H1 (cell line): ENCODE data around the gene NOS1AP. TPM values are rescaled to one million over a fixed set of nuclear protein-coding genes. Genes with fewer than 3 reads are reported as not detected.

ENCODE experiments used
- CTCF ChIA-PET: fragments of 300-600 bp; sonication (Branson Sonifier 250); formaldehyde crosslinking; loops from one replicate; lab custom pipeline; 2021; ENCODE audit not compliant: partially characterized antibody; lab: Charles Lee
- POLR2A ChIA-PET: fragments of 300-600 bp; sonication (Branson Sonifier 250); formaldehyde crosslinking; loops from one replicate; lab custom pipeline; 2021; ENCODE audit warnings: inconsistent platforms; ENCODE audit not compliant: partially characterized antibody; lab: Charles Lee
- DNase-seq, 2 experiments: peaks; one replicate each; pipeline versions ENCODE4 v3.0.0 to v3.0.0-alpha.2; 2010 to 2022; ENCODE audit warnings: low spot score in 2 of 2, low read depth in 1 of 2, mixed read lengths in 1 of 2
- FAIRE-seq: peaks from 2 replicates; lab custom pipeline; 2011; peaks lifted over from hg19 to GRCh38; lab: Jason Lieb, UNC
- H2AFZ ChIP-seq: 2 replicates; pipeline ENCODE4 v1.8.1; 2012; ENCODE audit warnings: low read length, inconsistent platforms
- H2AK5ac ChIP-seq: 2 replicates; pipeline ENCODE4 v1.6.1; 2013; ENCODE audit warnings: low read depth, low read length
- H2BK120ac ChIP-seq: replicated peaks from 2 replicates; pipeline ENCODE3; 2013; ENCODE audit warnings: low read depth, low read length, inconsistent platforms
- H2BK12ac ChIP-seq: 2 replicates; pipeline ENCODE4 v1.6.1; 2013; ENCODE audit warnings: low read depth, low read length
- H2BK15ac ChIP-seq: 2 replicates; pipeline ENCODE4 v1.6.1; 2013; ENCODE audit warnings: low read length
- H2BK20ac ChIP-seq: 2 replicates; pipeline ENCODE4 v1.6.1; 2013; ENCODE audit warnings: low read length
- H2BK5ac ChIP-seq: 2 replicates; pipeline ENCODE4 v1.6.1; 2013; ENCODE audit warnings: low read depth, low read length
- H3K14ac ChIP-seq: 2 replicates; pipeline ENCODE4 v1.6.1; 2013; ENCODE audit warnings: inconsistent platforms; ENCODE audit not compliant: insufficient read length
- H3K18ac ChIP-seq: 2 replicates; pipeline ENCODE4 v1.6.1; 2013; ENCODE audit warnings: low read length; ENCODE audit errors: extremely low read depth
- H3K23ac ChIP-seq: 2 replicates; pipeline ENCODE4 v1.6.1; 2013; ENCODE audit warnings: inconsistent platforms; ENCODE audit not compliant: insufficient read length
- H3K23me2 ChIP-seq: 2 replicates; pipeline ENCODE4 v1.6.1; 2013; ENCODE audit warnings: low read depth, low read length
- H3K27ac ChIP-seq: 2 replicates; pipeline ENCODE4 v1.6.1; 2011; ENCODE audit warnings: low read depth, low read length, inconsistent platforms
- H3K27me3 ChIP-seq, 4 experiments: replicated peaks in 1 of 4; 1 replicate in 1 of 4; 2 replicates in 3 of 4; pipeline versions ENCODE4 v1.6.1 to v1.8.1; 2011 to 2013; ENCODE audit warnings: low read length in 3 of 4, mild to moderate bottlenecking in 3 of 4, inconsistent platforms in 2 of 4, mixed read lengths in 2 of 4, moderate library complexity in 1 of 4; ENCODE audit not compliant: control insufficient read depth in 3 of 4, insufficient read depth in 3 of 4; ENCODE audit errors: extremely low read depth in 1 of 4
- H3K36me3 ChIP-seq, 4 experiments: 2 replicates each; pipeline versions ENCODE4 v1.6.1 to v1.8.1; 2011 to 2013; ENCODE audit warnings: mild to moderate bottlenecking in 4 of 4, low read length in 3 of 4, moderate library complexity in 2 of 4, control low read depth in 1 of 4, inconsistent platforms in 1 of 4; ENCODE audit not compliant: insufficient read depth in 4 of 4, control insufficient read depth in 2 of 4
- H3K4ac ChIP-seq: replicated peaks from 2 replicates; pipeline ENCODE3; 2013; ENCODE audit warnings: low read length, low read depth, mixed read lengths, inconsistent platforms; ENCODE audit not compliant: insufficient read length
- H3K4me1 ChIP-seq, 4 experiments: replicated peaks in 1 of 4; 1 replicate in 1 of 4; 2 replicates in 3 of 4; pipeline versions ENCODE4 v1.6.1 to v1.8.1; 2011 to 2013; ENCODE audit warnings: low read length in 3 of 4, inconsistent platforms in 2 of 4, mixed read lengths in 1 of 4; ENCODE audit not compliant: insufficient read depth in 4 of 4, control insufficient read depth in 3 of 4
- H3K4me2 ChIP-seq, 2 experiments: 2 replicates each; pipeline versions ENCODE4 v1.6.1 to v1.8.1; 2011 to 2013; ENCODE audit warnings: low read depth in 2 of 2, low read length in 2 of 2, control low read depth in 1 of 2, inconsistent platforms in 1 of 2, mild to moderate bottlenecking in 1 of 2; ENCODE audit not compliant: insufficient read depth in 1 of 2
- H3K4me3 ChIP-seq, 4 experiments: fragments of 200-600, 300-600 bp in 1 of 4; sonication (generic), shearing (Covaris generic), sonication (Bioruptor Twin) in 1 of 4; 2 replicates each; pipeline versions ENCODE4 v1.5.1 to v1.8.1; 2011 to 2016; ENCODE audit warnings: low read length in 4 of 4, low read depth in 3 of 4, control low read depth in 2 of 4, inconsistent platforms in 2 of 4, mild to moderate bottlenecking in 2 of 4, mixed read lengths in 1 of 4, moderate library complexity in 1 of 4; ENCODE audit not compliant: insufficient read depth in 2 of 4; ENCODE audit errors: extremely low read depth in 1 of 4
- H3K56ac ChIP-seq: replicated peaks from 2 replicates; pipeline ENCODE3; 2013; ENCODE audit warnings: low read depth, mild to moderate bottlenecking, mixed read lengths, low read length, inconsistent platforms; ENCODE audit not compliant: insufficient read length
- H3K79me1 ChIP-seq: 2 replicates; pipeline ENCODE4 v1.6.1; 2013; ENCODE audit warnings: low read depth, low read length, control low read depth
- H3K79me2 ChIP-seq, 2 experiments: 2 replicates each; pipeline versions ENCODE4 v1.6.1 to v1.8.1; 2012 to 2013; ENCODE audit warnings: low read length in 2 of 2, mild to moderate bottlenecking in 2 of 2, inconsistent platforms in 1 of 2; ENCODE audit not compliant: insufficient read depth in 2 of 2, control insufficient read depth in 1 of 2
- H3K9ac ChIP-seq, 4 experiments: replicated peaks in 1 of 4; 1 replicate in 1 of 4; 2 replicates in 3 of 4; pipeline versions ENCODE4 v1.6.1 to v1.8.1; 2011 to 2013; ENCODE audit warnings: low read depth in 3 of 4, low read length in 3 of 4, control low read depth in 2 of 4, mild to moderate bottlenecking in 2 of 4, moderate library complexity in 2 of 4, inconsistent platforms in 1 of 4; ENCODE audit errors: extremely low read depth in 1 of 4
- H3K9me3 ChIP-seq, 2 experiments: 2 replicates each; pipeline versions ENCODE4 v1.6.1 to v1.8.1; 2012 to 2013; ENCODE audit warnings: mild to moderate bottlenecking in 2 of 2, moderate library complexity in 2 of 2, control low read depth in 1 of 2, inconsistent platforms in 1 of 2, low read depth in 1 of 2, low read length in 1 of 2, mixed read lengths in 1 of 2; ENCODE audit not compliant: insufficient read depth in 2 of 2
- H4K20me1 ChIP-seq, 2 experiments: replicated peaks in 1 of 2; 2 replicates each; pipeline versions ENCODE3 to v1.8.1; 2011 to 2013; ENCODE audit warnings: inconsistent platforms in 2 of 2, low read length in 2 of 2, mild to moderate bottlenecking in 1 of 2; ENCODE audit not compliant: insufficient read depth in 2 of 2, control insufficient read depth in 1 of 2
- H4K5ac ChIP-seq: 2 replicates; pipeline ENCODE4 v1.6.1; 2013; ENCODE audit warnings: low read length, low read depth, mixed read lengths, inconsistent platforms; ENCODE audit not compliant: insufficient read length
- H4K8ac ChIP-seq: 2 replicates; pipeline ENCODE4 v1.8.0; 2013; ENCODE audit warnings: mild to moderate bottlenecking, moderate library complexity, low read length, inconsistent platforms; ENCODE audit not compliant: insufficient read depth; ENCODE audit errors: extremely low read depth
- H4K91ac ChIP-seq: replicated peaks from 2 replicates; pipeline ENCODE3; 2013; ENCODE audit warnings: low read length, mixed read lengths, inconsistent platforms; ENCODE audit not compliant: insufficient read length
- CHD2 ChIP-seq: IDR thresholded peaks from 2 replicates; pipeline ENCODE4 v1.6.1; 2012; ENCODE audit warnings: low read length, improper control_type of control experiment
- EGR1 ChIP-seq: IDR thresholded peaks from 2 replicates; pipeline ENCODE4 v1.6.1; 2011; ENCODE audit warnings: low read depth, low read length, borderline replicate concordance
- GTF2F1 ChIP-seq: IDR thresholded peaks from 2 replicates; pipeline ENCODE4 v1.6.1; 2012; ENCODE audit warnings: low read depth, low read length, improper control_type of control experiment, borderline replicate concordance
- HDAC6 ChIP-seq: IDR thresholded peaks from one replicate; pipeline ENCODE4 v1.7.1; 2012; ENCODE audit warnings: low read depth, mild to moderate bottlenecking, inconsistent platforms, low read length, moderate library complexity
- KDM4A ChIP-seq: IDR thresholded peaks from one replicate; pipeline ENCODE4 v1.7.1; 2012; ENCODE audit warnings: low read depth, mild to moderate bottlenecking, moderate library complexity, low read length, inconsistent platforms; ENCODE audit not compliant: severe bottlenecking
- NRF1 ChIP-seq: IDR thresholded peaks from 2 replicates; pipeline ENCODE4 v1.6.1; 2011; ENCODE audit warnings: mild to moderate bottlenecking, low read depth, low read length, improper control_type of control experiment
- RAD21 ChIP-seq, 2 experiments: IDR thresholded peaks in 1 of 2; conservative IDR thresholded peaks in 1 of 2; 2 replicates each; pipeline ENCODE4 v1.6.1; 2011; ENCODE audit warnings: low read depth in 2 of 2, low read length in 2 of 2, improper control_type of control experiment in 1 of 2, inconsistent platforms in 1 of 2, mild to moderate bottlenecking in 1 of 2, moderate library complexity in 1 of 2
- RFX5 ChIP-seq: IDR thresholded peaks from 2 replicates; pipeline ENCODE4 v1.6.1; 2011; ENCODE audit warnings: low read depth, low read length, improper control_type of control experiment, borderline replicate concordance
- WGBS, 2 experiments: shearing (Covaris generic) in 1 of 2; methylation state at CpG; one replicate each; pipeline versions ENCODE4 v1.1.6 to v1.1.7; 2013 to 2015; ENCODE audit warnings: low lambda C conversion rate in 2 of 2, mixed read lengths in 2 of 2, inconsistent platforms in 1 of 2, low coverage in 1 of 2, missing lambda C conversion rate in 1 of 2; ENCODE audit not compliant: insufficient replicate concordance in 2 of 2, insufficient coverage in 1 of 2, insufficient read length in 1 of 2; ENCODE audit errors: extremely low coverage in 1 of 2, missing lambda C conversion rate in 1 of 2; 5-methylcytosine and 5-hydroxymethylcytosine counted together
- polyA plus RNA-seq, 7 experiments: library from polyadenylated mRNA; depleted of rRNA in 3 of 7; stranded (reverse) in 5 of 7; unstranded in 2 of 7; fragments of >200 nt in 5 of 7; fragments of 200-250 nt in 2 of 7; gene quantifications; 1 replicate in 5 of 7; 2 replicates in 1 of 7; 4 replicates in 1 of 7; pipeline versions ENCODE4 v1.2.1 to v1.2.3, GENCODE V29; 2011 to 2013; ENCODE audit warnings: missing spikeins in 2 of 7, mixed read lengths in 2 of 7
- total RNA-seq: library from RNA; stranded (reverse); fragmentation: NEBNext Ultra II Directional; extraction: Animal tissue kit (Norgen Biotek cat#: 25700); gene quantifications from 2 replicates; pipeline ENCODE4 v1.2.1, GENCODE V29; 2021

The NOS1AP gene
- total and polyA plus RNA-seq, 2 of the 8 experiments (the other 6 are each of a cell fraction or from before 2014, with no cell fraction given): 2.4 to 12.1 TPM

GRCh38 chr1:162373541-162374260 lies 304.2 kb downstream of the NOS1AP start:
- ChIA-PET POLR2A (no interaction called here), CTCF (interaction anchor here (1.8 to 2.9 kb wide), 4 partner anchors 9 to 318 kb away, joined by 4 to 13 read pairs (median 6); no protein-coding TSS in a partner anchor)
- H4K5ac ChIP-seq: no peak overlapping the region
- no peaks in the 10 kb centered on the region for H3K79me2 ChIP-seq
- H3K79me1 ChIP-seq: no peaks in the 10 kb centered on the region
- H2BK20ac ChIP-seq: no peak overlapping the region
- no peaks in the 10 kb centered on the region for H3K9me3 ChIP-seq
- WGBS, 2 experiments: 89% methylated on average over 8 of the region's 8 CpGs; no CpG with 5 or more reads in 1 of the 2 experiments
- no peak overlapping the region for H2BK120ac ChIP-seq
- TF ChIP-seq HDAC6: no peak
- no peak for TF ChIP-seq RFX5
- TF ChIP-seq GTF2F1: no peak
- TF ChIP-seq KDM4A: no peak
- no peak for TF ChIP-seq NRF1
- TF ChIP-seq RAD21 (IDR thresholded peaks at IDR 0.05 in 1 of 2, conservative IDR thresholded peaks at IDR 0.05 in 1 of 2; ENCODE audit: low read depth in 2 of 2, low read length in 2 of 2): no peak
- no peak for TF ChIP-seq CHD2
- no peak for TF ChIP-seq EGR1
- H3K4me3 ChIP-seq: no peak overlapping the region
- H3K56ac ChIP-seq: no peak overlapping the region
- H3K23me2 ChIP-seq: no peaks in the 10 kb centered on the region
- no peak overlapping the region for H2AK5ac ChIP-seq
- no peak overlapping the region for H2BK15ac ChIP-seq
- H2AFZ ChIP-seq: no peak overlapping the region
- FAIRE-seq (no peak), DNase-seq (no peak)
- 0 out of 8 replicates have a peak, but pooled peaks cover 0 to 2% (median 0%) of the 10 kb centered on the region in 4 experiments for H3K36me3 ChIP-seq
- H3K23ac ChIP-seq: no peak overlapping the region
- no peak overlapping the region for H3K9ac ChIP-seq
- no peak overlapping the region for H3K27ac ChIP-seq
- no peak overlapping the region for H3K18ac ChIP-seq
- H4K91ac ChIP-seq: no peak overlapping the region
- no peak overlapping the region for H3K4ac ChIP-seq
- no peaks in the 10 kb centered on the region for H4K20me1 ChIP-seq
- 0 out of 7 replicates have a peak, but pooled peaks cover 0 to 1% (median 0%) of the 10 kb centered on the region in 4 experiments for H3K4me1 ChIP-seq
- no peak overlapping the region for H3K4me2 ChIP-seq
- H3K14ac ChIP-seq: no peak overlapping the region
- H2BK12ac ChIP-seq: no peak overlapping the region
- no peaks in the 10 kb centered on the region for H3K27me3 ChIP-seq
- H4K8ac ChIP-seq: no peak overlapping the region
- no peak overlapping the region for H2BK5ac ChIP-seq
